NT2/D1 (cell line): ENCODE measurements around the gene CAPZA2.

ENCODE experiments used
- SUZ12 ChIP-seq: IDR thresholded peaks from 2 replicates; pipeline ENCODE4 v1.6.1; 2011; ENCODE audit not compliant: insufficient read length, insufficient read depth; ENCODE audit errors: extremely low read depth
- ZNF274 ChIP-seq: IDR thresholded peaks from 2 replicates; pipeline ENCODE4 v1.6.1; 2011; ENCODE audit warnings: mild to moderate bottlenecking, low read depth, low read length

- no peak for TF ChIP-seq SUZ12
- no peak for TF ChIP-seq ZNF274
These were observed 67.8 kb downstream of the CAPZA2 start for GRCh38 chr7:116929914-116930913.
